IPS-15b (cell line): ENCODE results near the gene PNKD.
"Not testable (repeated sequence)": the region's sequence is repeated elsewhere in the genome, so short reads cannot be mapped to it uniquely, and the experiment has no call there.

Experiments
- H3K27me3 ChIP-seq: one replicate; pipeline ENCODE4 v1.6.1; 2013; ENCODE audit warnings: low read length; ENCODE audit not compliant: control insufficient read depth, insufficient read depth
- H3K36me3 ChIP-seq: one replicate; pipeline ENCODE4 v1.6.1; 2013; ENCODE audit warnings: low read length; ENCODE audit not compliant: control insufficient read depth, insufficient read depth
- H3K4me1 ChIP-seq: one replicate; pipeline ENCODE4 v1.6.1; 2013; ENCODE audit warnings: mild to moderate bottlenecking, low read length; ENCODE audit not compliant: control insufficient read depth, insufficient read depth
- H3K4me3 ChIP-seq: one replicate; pipeline ENCODE4 v1.5.1; 2013; ENCODE audit warnings: low read depth, low read length
- H3K9ac ChIP-seq: one replicate; pipeline ENCODE4 v1.6.1; 2013; ENCODE audit warnings: low read depth, mild to moderate bottlenecking, low read length
- H3K9me3 ChIP-seq: one replicate; pipeline ENCODE4 v1.6.1; 2013; ENCODE audit warnings: mild to moderate bottlenecking, low read length; ENCODE audit not compliant: control insufficient read depth, insufficient read depth

Gene PNKD

GRCh38 chr2:218301176-218301819, 31.0 kb downstream of the PNKD start:
- Histone ChIP-seq H3K9ac (no peak overlapping the region), H3K9me3 (no peaks in the 10 kb centered on the region), H3K4me1 (no peaks in the 10 kb centered on the region), H3K36me3 (no peaks in the 10 kb centered on the region), H3K4me3 (no peak overlapping the region), H3K27me3 (no peaks in the 10 kb centered on the region)

GRCh38 chr2:218305383-218305782, 35.1 kb downstream of the PNKD start:
- Histone ChIP-seq H3K9ac (no peak overlapping the region), H3K36me3 (no peaks in the 10 kb centered on the region), H3K4me3 (no peak overlapping the region), H3K9me3 (no peaks in the 10 kb centered on the region), H3K27me3 (no peaks in the 10 kb centered on the region), H3K4me1 (no peaks in the 10 kb centered on the region)

DNA sequence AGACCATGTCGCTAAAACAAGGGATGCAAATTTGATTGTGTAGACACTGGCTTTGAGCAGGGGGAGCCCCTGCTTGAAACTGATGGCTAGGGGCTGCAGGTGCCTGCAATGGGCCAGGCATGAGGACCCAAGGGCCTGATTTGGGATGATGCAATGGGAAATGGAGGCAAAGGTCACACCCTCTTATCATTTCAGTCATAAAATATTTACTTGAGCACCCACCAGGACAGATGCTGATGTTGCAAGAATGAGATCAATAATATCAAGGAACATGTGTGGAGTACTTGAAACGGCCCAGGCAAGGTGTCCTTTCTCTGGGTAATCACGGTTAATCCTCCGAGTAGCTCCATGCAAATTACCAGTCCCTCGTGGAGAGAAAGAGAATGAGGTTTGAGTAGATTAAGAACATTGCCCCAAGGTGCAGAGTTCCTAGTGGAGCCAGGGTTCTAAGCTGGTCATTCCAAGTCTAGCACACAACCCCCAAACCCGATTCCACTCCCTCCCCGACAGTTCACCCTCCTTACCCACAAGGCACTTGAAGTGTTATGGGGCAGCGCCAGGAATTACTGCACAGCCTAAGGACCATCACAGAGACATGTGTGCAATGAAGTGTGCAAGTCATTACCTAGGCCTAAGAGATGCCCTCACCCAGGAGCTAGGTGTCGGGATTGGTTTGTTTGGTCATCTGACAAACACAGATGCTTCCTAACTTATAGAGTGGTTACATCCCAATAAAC, 36.0 kb downstream of the PNKD start:
- Histone ChIP-seq H3K27me3 (no peaks in the 10 kb centered on the region), H3K4me1 (no peaks in the 10 kb centered on the region), H3K4me3 (no peak overlapping the region), H3K36me3 (no peaks in the 10 kb centered on the region), H3K9me3 (no peaks in the 10 kb centered on the region), H3K9ac (no peak overlapping the region)

GRCh38 chr2:218307415-218308090, 37.2 kb downstream of the PNKD start:
- Histone ChIP-seq H3K27me3 (no peaks in the 10 kb centered on the region), H3K9me3 (no peaks in the 10 kb centered on the region), H3K4me1 (no peaks in the 10 kb centered on the region), H3K9ac (no peak overlapping the region), H3K4me3 (no peak overlapping the region), H3K36me3 (no peaks in the 10 kb centered on the region)

DNA sequence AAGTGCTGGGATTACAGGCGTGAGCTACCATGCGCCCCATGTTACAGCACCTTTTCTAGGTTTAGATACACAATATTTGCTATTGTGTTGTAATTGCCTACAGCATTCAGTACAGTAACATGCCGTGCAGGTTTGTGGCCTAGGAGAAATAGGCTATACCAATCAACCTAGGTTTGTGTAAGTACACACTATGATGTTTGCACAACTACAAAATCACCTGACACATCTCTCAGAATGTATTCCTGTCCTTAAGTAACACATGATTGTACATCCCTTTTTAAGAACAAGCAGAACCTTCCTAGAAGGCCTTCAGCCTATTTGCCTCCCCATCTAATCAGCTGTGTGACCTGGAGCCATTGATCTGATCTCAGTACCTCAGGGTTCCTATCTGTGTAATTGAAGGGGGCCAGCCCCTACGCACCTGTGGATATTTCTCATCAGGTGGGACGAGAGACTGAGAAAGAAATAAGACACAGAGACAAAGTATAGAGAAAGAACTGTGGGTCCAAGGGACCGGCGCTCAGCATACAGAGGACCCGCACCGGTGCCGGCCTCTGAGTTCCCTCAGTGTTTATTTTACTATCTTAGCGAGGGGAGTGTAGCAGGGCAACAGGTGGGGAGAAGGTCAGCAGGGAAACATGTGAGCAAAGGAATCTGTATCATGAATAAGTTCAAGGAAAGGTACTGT, 40.7 kb downstream of the PNKD start:
- Histone ChIP-seq H3K27me3 (no peaks in the 10 kb centered on the region), H3K4me1 (no peaks in the 10 kb centered on the region), H3K36me3 (no peaks in the 10 kb centered on the region), H3K9me3 (no peaks in the 10 kb centered on the region), H3K4me3 (no peak overlapping the region), H3K9ac (no peak overlapping the region)

GRCh38 chr2:218311541-218312266, 41.4 kb downstream of the PNKD start:
- H3K4me3 ChIP-seq, H3K9me3 ChIP-seq, H3K9ac ChIP-seq, H3K4me1 ChIP-seq, H3K27me3 ChIP-seq, H3K36me3 ChIP-seq: not testable (repeated sequence)

DNA sequence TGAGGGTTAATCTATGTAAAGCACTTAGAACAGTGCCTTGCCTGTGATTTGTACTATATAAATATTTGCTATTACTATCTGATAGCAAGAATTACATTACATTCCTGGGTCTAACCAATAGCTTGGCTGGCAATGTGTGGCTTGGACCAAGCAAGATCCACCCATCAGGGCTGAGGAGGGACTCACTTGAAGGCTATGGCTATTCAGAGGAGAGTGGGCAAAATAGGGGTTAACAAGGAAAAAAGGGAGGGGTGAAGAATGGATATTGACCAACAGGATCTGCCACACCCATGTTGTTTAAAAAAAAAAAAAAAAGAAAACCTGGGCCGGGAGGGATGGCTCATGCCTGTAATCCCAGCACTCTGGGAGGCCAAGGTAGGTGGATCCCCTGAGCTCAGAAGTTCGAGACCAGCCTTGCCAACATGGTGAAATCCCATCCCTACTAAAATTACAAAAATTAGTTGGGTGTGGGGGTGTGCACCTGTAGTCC, 42.0 kb downstream of the PNKD start:
- H3K27me3 ChIP-seq: no peaks in the 10 kb centered on the region
- no peak overlapping the region for H3K9ac ChIP-seq
- H3K4me3 ChIP-seq: no peak overlapping the region
- H3K36me3 ChIP-seq: no peaks in the 10 kb centered on the region
- H3K4me1 ChIP-seq: no peaks in the 10 kb centered on the region
- H3K9me3 ChIP-seq: no peaks in the 10 kb centered on the region

DNA sequence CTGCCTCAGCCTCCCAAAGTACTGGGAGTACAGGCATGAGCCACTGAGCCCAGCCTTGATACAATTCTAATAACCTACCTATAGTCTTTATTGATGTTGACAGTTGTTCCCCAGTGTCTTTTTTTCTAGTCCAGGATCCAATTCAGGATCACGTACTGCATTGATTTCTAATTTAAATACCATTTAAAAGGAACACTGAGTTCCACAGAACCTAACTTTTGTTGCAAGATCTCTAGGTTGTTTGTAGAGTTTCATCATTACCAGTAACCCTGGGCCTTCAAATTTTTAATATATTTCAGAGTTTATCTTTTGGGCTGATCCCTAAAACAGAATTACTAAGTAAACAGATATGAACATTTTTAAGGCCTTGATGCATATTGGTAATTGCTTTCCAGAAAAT, 43.0 kb downstream of the PNKD start:
- no peaks in the 10 kb centered on the region for H3K36me3 ChIP-seq
- H3K4me1 ChIP-seq: no peaks in the 10 kb centered on the region
- no peak overlapping the region for H3K9ac ChIP-seq
- no peaks in the 10 kb centered on the region for H3K27me3 ChIP-seq
- no peaks in the 10 kb centered on the region for H3K9me3 ChIP-seq
- H3K4me3 ChIP-seq: no peak overlapping the region

- H3K4me1 ChIP-seq, H3K9ac ChIP-seq, H3K27me3 ChIP-seq, H3K9me3 ChIP-seq, H3K36me3 ChIP-seq, H3K4me3 ChIP-seq: not testable (repeated sequence)
Measured at GRCh38 chr2:218314764-218315163, 44.4 kb downstream of the PNKD start.

DNA sequence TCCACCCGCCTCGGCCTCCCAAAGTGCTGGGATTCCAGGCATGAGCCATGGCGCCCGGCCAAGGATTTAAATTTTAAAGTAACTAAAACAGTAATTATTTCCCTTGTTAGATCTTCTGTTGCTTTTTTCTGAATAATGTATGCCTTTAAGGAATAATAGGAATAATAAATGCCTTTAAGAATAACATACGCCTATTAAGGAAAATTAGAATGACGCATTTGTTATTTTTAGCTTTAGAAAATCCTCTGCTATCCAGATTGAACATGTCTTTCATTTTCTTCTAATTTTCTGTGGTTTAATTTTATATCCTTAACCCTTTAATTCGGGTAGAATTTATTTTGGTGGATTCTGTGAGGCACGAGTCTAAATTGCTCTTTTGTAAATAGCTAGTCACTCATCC, 45.1 kb downstream of the PNKD start:
- Histone ChIP-seq H3K4me1 (no peaks in the 10 kb centered on the region), H3K9ac (no peak overlapping the region), H3K27me3 (no peaks in the 10 kb centered on the region), H3K9me3 (no peaks in the 10 kb centered on the region), H3K4me3 (no peak overlapping the region), H3K36me3 (no peaks in the 10 kb centered on the region)

DNA sequence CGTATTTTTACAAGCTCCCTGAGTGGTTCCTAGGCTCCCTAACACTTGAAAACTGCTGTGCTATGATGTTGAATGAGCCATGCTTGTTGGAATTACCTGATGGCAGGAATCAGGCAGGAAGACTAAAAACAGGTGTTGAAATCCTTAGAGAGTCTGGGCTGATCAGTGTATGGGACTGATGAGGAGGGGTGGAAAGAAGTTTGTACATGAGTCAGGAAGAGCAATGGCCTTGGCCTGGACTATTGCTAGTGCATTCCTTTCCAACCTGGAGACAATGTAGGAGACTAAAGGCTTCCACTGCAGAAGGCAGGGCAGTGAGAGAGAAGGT, 46.9 kb downstream of the PNKD start:
- Histone ChIP-seq H3K4me1 (peaks cover 2% of the 10 kb centered on the region), H3K27me3 (no peaks in the 10 kb centered on the region), H3K9ac (no peak overlapping the region), H3K4me3 (no peak overlapping the region), H3K9me3 (no peaks in the 10 kb centered on the region), H3K36me3 (no peaks in the 10 kb centered on the region)
